ENCODE results near the gene PPP1R1C.
A peak's percentile ranks its signal among the peaks of the same experiment; 100 is the strongest.

The PPP1R1C gene

DNA sequence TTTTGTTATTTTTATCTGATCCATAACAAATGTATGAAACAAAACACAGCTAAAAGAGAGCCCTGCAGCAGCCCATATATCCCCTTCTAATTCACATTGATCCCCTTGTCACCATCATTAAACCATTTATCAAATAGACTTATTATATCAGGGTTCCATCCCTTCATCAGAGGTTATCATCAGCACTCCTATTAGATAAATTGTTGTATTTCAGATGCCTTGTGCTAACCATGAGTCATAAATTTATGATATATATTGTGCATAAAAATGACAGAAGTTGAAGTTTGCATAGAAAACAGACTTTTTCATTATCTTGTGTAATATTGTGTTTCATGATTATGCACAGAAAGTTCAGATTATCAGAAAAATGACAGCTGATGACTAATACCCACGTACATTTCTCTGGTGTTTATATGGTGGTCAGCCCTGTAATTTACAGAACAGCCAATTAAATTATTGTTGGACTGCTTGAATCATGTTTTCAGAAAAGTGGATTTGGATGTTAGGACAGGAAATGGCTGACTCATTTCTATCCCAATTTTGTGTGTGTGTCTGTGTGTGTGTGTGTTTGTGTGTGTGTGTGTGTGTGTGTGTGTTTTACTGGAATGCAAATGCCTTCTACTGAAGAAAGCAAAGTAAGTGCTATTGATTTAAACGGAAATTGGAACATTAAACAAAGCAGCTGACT lies 80.9 kb downstream of the PPP1R1C start:
- peak; percentile 52 for DNase-seq

- DNase-seq, result no peak
These were observed 81.7 kb downstream of the PPP1R1C start for GRCh38 chr2:182067393-182067792.

GRCh38 chr2:182068811-182069210 lies 83.2 kb downstream of the PPP1R1C start:
- DNase-seq, result no peak

- DNase-seq, result no peak
These were observed 83.8 kb downstream of the PPP1R1C start for GRCh38 chr2:182069416-182069815.

- DNase-seq, result no peak
These were observed 84.3 kb downstream of the PPP1R1C start for GRCh38 chr2:182069908-182070307.

DNA sequence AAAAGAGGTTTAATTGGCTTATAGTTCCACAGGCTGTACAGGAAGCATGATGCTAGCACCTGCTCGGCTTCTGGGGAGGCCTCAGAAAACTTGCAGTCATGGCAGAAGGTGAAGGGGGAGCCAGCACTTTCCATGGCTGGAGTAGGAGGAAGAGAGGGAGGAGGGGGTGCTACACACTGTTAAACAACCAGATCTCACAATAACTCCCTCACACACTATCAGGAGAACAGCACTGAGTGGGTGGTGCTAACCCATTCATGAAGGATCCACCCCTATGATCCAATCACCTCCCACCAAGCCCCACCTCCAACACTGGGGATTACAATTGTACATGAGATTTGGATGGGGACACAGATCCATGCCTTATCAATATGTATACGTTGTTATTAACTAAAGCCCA lies 85.1 kb downstream of the PPP1R1C start:
- no peak for DNase-seq

DNA sequence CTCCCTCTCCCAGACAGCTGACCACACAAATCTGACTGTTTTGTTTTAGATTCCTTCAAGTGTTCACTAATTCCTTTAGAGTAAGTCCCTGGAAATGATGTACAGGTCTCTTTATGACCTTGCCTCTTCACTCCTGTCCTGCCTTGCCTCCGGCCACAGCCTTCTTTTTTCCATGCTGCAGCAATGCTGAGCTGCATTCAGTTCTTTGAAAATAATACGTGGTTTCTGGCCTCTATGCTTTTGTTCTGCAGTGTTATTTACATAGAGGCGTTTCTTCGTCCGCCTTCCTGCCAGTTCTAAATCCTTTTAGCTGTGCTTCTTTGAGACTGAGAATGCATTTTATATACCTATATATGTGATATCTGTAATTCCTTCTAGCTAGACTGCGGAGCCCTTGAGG lies 87.2 kb downstream of the PPP1R1C start:
- DNase-seq, result peak; percentile 18

GRCh38 chr2:182073613-182074012 lies 88.0 kb downstream of the PPP1R1C start:
- no peak for DNase-seq

GRCh38 chr2:182077023-182077422 lies 91.4 kb downstream of the PPP1R1C start:
- peak; percentile 24 for DNase-seq

GRCh38 chr2:182077448-182078142 lies 91.9 kb downstream of the PPP1R1C start:
- DNase-seq, result peak; percentile 93

GRCh38 chr2:182078988-182079602 lies 93.4 kb downstream of the PPP1R1C start:
- peak; percentile 17 for DNase-seq

DNA sequence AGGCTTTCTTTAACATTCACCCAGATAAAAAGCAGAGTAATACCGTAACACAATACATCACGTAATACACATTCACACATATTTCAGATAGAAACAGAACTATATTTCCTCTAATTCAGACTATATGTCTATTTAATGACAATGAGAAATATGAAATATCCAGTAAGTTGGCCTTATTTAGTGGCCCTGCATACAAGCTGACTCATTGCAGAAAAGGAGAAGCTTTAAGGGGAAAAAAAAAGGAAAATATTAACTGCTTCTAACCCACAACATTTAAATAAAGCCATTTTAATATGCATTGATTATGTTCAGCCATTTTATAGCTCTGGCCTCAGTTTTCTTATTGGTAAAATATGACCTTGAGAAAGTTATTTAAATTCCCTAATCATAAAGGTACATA lies 94.8 kb downstream of the PPP1R1C start:
- DNase-seq, result no peak

GRCh38 chr2:182081602-182082260 lies 96.1 kb downstream of the PPP1R1C start:
- no peak for DNase-seq

- no peak for DNase-seq
These were observed 103.1 kb downstream of the PPP1R1C start for GRCh38 chr2:182088681-182089320.

GRCh38 chr2:182090486-182090885 lies 104.8 kb downstream of the PPP1R1C start:
- no peak for DNase-seq

DNA sequence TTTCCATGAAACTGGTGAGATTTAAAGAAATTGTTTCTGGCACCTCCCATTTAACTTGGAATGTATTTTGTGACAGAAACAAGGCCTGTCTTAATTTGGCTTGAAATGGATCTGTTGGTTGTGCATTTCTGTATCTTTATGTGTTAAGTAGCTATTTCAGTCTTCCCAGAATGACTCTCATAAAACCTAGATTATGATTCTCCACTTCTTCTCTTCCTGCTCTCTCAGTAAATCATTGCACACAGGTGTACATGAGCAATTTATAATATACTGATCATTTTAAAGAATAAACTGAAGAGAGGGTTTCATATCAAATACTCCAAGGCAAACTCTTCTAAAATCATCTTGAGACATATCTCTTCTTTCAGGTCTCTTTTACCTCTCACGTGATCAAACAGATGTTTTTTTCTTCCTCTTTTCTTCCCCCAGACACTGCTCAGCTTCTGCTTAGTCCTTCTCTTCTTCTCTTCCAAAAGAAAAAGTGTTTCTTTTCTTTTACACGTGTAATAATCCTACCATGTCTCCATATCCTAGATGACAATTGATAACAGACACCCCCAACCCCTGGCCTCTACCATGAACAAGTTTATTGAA lies 112.0 kb downstream of the PPP1R1C start:
- DNase-seq, result no peak

- DNase-seq, result no peak
These were observed 113.0 kb downstream of the PPP1R1C start for GRCh38 chr2:182098648-182099047.

DNA sequence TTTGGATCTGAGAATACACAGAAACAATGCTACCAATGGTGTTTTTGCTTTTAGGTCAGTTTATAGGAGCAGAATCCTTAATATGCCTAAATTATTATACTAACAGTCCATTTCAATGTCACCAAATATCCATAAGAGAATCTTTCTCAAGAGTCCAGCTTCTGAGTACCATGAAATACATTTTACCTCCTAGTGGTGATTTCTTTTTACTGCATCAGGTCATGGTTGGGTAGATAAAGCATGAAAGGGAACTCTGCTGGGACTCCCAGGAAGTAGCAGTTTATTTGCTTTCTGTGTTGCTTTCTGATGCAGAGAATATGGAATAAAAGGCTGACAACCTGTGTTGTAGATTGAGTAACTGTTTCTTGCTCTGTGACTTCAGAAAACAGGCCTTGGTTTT lies 115.6 kb downstream of the PPP1R1C start:
- peak; percentile 38 for DNase-seq

- DNase-seq, result no peak
These were observed 117.9 kb downstream of the PPP1R1C start for GRCh38 chr2:182103526-182103925.

DNA sequence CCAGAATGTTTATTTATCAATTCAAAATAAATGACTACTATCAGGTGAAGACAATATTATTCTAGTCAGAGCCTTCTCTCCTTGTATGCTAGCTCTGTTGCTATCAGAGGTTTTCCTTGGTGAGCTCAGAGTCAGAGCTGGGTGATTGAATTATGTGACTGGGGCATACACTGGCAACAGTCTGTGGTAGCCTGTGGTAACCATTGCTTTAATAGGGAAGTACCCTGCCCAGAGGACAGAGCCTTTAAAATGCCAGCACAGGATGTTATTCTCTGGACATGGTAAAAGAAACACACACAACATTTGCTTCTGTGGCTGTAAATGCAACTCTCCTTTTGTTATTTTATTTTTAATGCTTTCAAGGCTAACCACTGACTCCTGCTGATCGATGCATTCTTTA lies 124.7 kb downstream of the PPP1R1C start:
- DNase-seq, result no peak

- no peak for DNase-seq
These were observed 127.7 kb downstream of the PPP1R1C start for GRCh38 chr2:182113334-182113733.

- DNase-seq, result no peak
These were observed 129.6 kb downstream of the PPP1R1C start for GRCh38 chr2:182115258-182115657.

GRCh38 chr2:182116774-182117173 lies 131.1 kb downstream of the PPP1R1C start:
- peak; percentile 4 for DNase-seq
